SU-DHL-6 (cell line): Measurements from ENCODE around the gene FOXI2.

ENCODE experiments used
- H2AFZ ChIP-seq: fragments of 200-600 bp; sonication (generic); 2 replicates; pipeline ENCODE4 v1.6.1; 2014; ENCODE audit warnings: low read depth, mild to moderate bottlenecking, moderate library complexity, mixed read lengths, antibody characterized with exemption, low read length; ENCODE audit not compliant: severe bottlenecking
- H3F3A ChIP-seq: fragments of 200-600 bp; shearing (Covaris generic); 2 replicates; pipeline ENCODE4 v1.6.0; 2016; ENCODE audit warnings: antibody characterized with exemption, mild to moderate bottlenecking; ENCODE audit not compliant: insufficient read depth
- H3K27ac ChIP-seq: fragments of 200-600 bp; sonication (generic); 2 replicates; pipeline ENCODE4 v1.5.1; 2016; ENCODE audit warnings: low read depth, mild to moderate bottlenecking, low read length, moderate library complexity, mixed read lengths
- H3K27me3 ChIP-seq: fragments of 200-600 bp; sonication (generic), shearing (Covaris generic); 2 replicates; pipeline ENCODE4 v1.6.0; 2014; ENCODE audit warnings: mild to moderate bottlenecking, low read length
- H3K36me3 ChIP-seq: fragments of 200-600 bp; sonication (generic); 2 replicates; pipeline ENCODE4 v1.6.1; 2014; ENCODE audit warnings: mild to moderate bottlenecking, low read length, mixed read lengths
- H3K4me2 ChIP-seq: fragments of 300-600, 200-600 bp; shearing (Covaris generic), sonication (generic); 2 replicates; pipeline ENCODE4 v1.6.0; 2014; ENCODE audit warnings: low read length, low read depth, mild to moderate bottlenecking; ENCODE audit not compliant: poor library complexity, severe bottlenecking
- H3K4me3 ChIP-seq: fragments of 200-600 bp; sonication (generic); 2 replicates; pipeline ENCODE4 v1.5.1; 2014; ENCODE audit warnings: antibody characterized with exemption, low read length, mild to moderate bottlenecking, mixed read lengths; ENCODE audit not compliant: insufficient read depth, poor library complexity, severe bottlenecking
- H3K79me2 ChIP-seq: fragments of 200-600 bp; sonication (generic); 2 replicates; pipeline ENCODE4 v1.6.1; 2014; ENCODE audit warnings: mild to moderate bottlenecking, low read length, moderate library complexity; ENCODE audit not compliant: insufficient read depth
- H3K9ac ChIP-seq: fragments of 200-600 bp; sonication (generic); 2 replicates; pipeline ENCODE4 v1.7.0; 2014; ENCODE audit warnings: mild to moderate bottlenecking, low read length
- H3K9me2 ChIP-seq: fragments of 200-600 bp; sonication (generic); replicated peaks from 2 replicates; pipeline ENCODE4 v1.6.1; 2014; ENCODE audit warnings: low read length; ENCODE audit not compliant: insufficient read depth
- H3K9me3 ChIP-seq: fragments of 200-600 bp; sonication (generic); 2 replicates; pipeline ENCODE4 v1.6.1; 2014; ENCODE audit warnings: low read length, mixed read lengths; ENCODE audit not compliant: insufficient read depth
- H4K20me1 ChIP-seq: fragments of 200-600 bp; sonication (generic); 2 replicates; pipeline ENCODE4 v1.6.1; 2014; ENCODE audit warnings: low read depth, mild to moderate bottlenecking, antibody characterized with exemption, low read length, moderate library complexity, mixed read lengths
- CTCF ChIP-seq: fragments of 200-600 bp; sonication (generic); IDR thresholded peaks from one replicate; pipeline ENCODE4 v1.5.1; 2017; ENCODE audit warnings: antibody characterized with exemption, mild to moderate bottlenecking, low read length, moderate library complexity; ENCODE audit not compliant: insufficient read depth, poor library complexity, severe bottlenecking
- EZH2phosphoT487 ChIP-seq: fragments of 200-600 bp; sonication (generic), shearing (Covaris generic); conservative IDR thresholded peaks from 2 replicates; pipeline ENCODE4 v1.6.1; 2018; ENCODE audit warnings: mild to moderate bottlenecking, antibody characterized with exemption, low read length, moderate library complexity, mixed read lengths

FOXI2 gene

GRCh38 chr10:127787873-127788272, 50.9 kb downstream of the FOXI2 start:
- Histone ChIP-seq H3K27ac (no peak overlapping the region), H3K27me3 (no peaks in the 10 kb centered on the region), H2AFZ (no peak overlapping the region)

GRCh38 chr10:127790066-127790624, 53.2 kb downstream of the FOXI2 start:
- no peak overlapping the region for H3K4me3 ChIP-seq
- TF ChIP-seq CTCF (no peak), EZH2phosphoT487 (no peak)
- H3K4me2 ChIP-seq = no peak overlapping the region
- H3K27ac ChIP-seq = no peak overlapping the region
- H3K9me2 ChIP-seq = no peaks in the 10 kb centered on the region
- no peaks in the 10 kb centered on the region for H3K79me2 ChIP-seq
- no peaks in the 10 kb centered on the region for H3F3A ChIP-seq
- H3K9me3 ChIP-seq = no peaks in the 10 kb centered on the region
- no peaks in the 10 kb centered on the region for H3K27me3 ChIP-seq
- H3K9ac ChIP-seq = no peak overlapping the region
- no peak overlapping the region for H2AFZ ChIP-seq
- no peaks in the 10 kb centered on the region for H3K36me3 ChIP-seq
- no peaks in the 10 kb centered on the region for H4K20me1 ChIP-seq

More at GRCh38 chr10:127787873-127788272, 50.9 kb downstream of the FOXI2 start:
- Histone ChIP-seq H3K4me3 (no peak overlapping the region), H3K9ac (no peak overlapping the region), H3K4me2 (no peak overlapping the region), H4K20me1 (no peaks in the 10 kb centered on the region), H3K79me2 (no peaks in the 10 kb centered on the region), H3K36me3 (no peaks in the 10 kb centered on the region), H3F3A (no peaks in the 10 kb centered on the region), H3K9me3 (no peaks in the 10 kb centered on the region), H3K9me2 (no peaks in the 10 kb centered on the region)
- TF ChIP-seq CTCF (no peak), EZH2phosphoT487 (no peak)
